Right renal cortex interstitium (tissue), 3 donors: Measurements from ENCODE around the gene GPRIN2. TPM values are rescaled to one million over a fixed set of nuclear protein-coding genes. Genes with fewer than 3 reads are reported as not detected.
"Not testable (repeated sequence)": the region's sequence is repeated elsewhere in the genome, so short reads cannot be mapped to it uniquely, and the experiment has no call there.

Experiments
- DNase-seq, 3 donors: peaks; one replicate each; pipeline ENCODE4 v3.0.0-alpha.2; 2013; ENCODE audit warnings: low read depth in 3 of 3, low spot score in 2 of 3
- polyA plus RNA-seq, 3 donors: library from polyadenylated mRNA; unstranded; fragments of 120-200 nt; gene quantifications; one replicate each; pipeline ENCODE4 v1.2.1, GENCODE V29; 2013; ENCODE audit not compliant: insufficient read length in 3 of 3

The GPRIN2 gene
- polyA plus RNA-seq, 3 donors = 2.6 to 3.3 (median 3.2) TPM

GRCh38 chr10:46523119-46523961, 33.1 kb downstream of the GPRIN2 start:
- DNase-seq = no peak

- DNase-seq = no peak
These were observed 34.0 kb downstream of the GPRIN2 start for GRCh38 chr10:46522295-46523118.

- DNase-seq = no peak
These were observed 35.5 kb downstream of the GPRIN2 start for GRCh38 chr10:46520941-46521340.

GRCh38 chr10:46520381-46520780, 36.1 kb downstream of the GPRIN2 start:
- DNase-seq = no peak

GRCh38 chr10:46518028-46518725, 38.3 kb downstream of the GPRIN2 start:
- DNase-seq = no peak

- no peak for DNase-seq
These were observed 38.9 kb downstream of the GPRIN2 start for GRCh38 chr10:46517541-46517940.

- DNase-seq = no peak
These were observed 39.6 kb downstream of the GPRIN2 start for GRCh38 chr10:46516660-46517416.

- DNase-seq = no peak
These were observed 40.7 kb downstream of the GPRIN2 start for GRCh38 chr10:46515793-46516192.

GRCh38 chr10:46515366-46515765, 41.1 kb downstream of the GPRIN2 start:
- DNase-seq = no peak

- no peak for DNase-seq
These were observed 41.6 kb downstream of the GPRIN2 start for GRCh38 chr10:46514899-46515298.

- DNase-seq = no peak
These were observed 42.0 kb downstream of the GPRIN2 start for GRCh38 chr10:46514431-46514861.

- DNase-seq = not testable (repeated sequence)
These were observed 43.1 kb downstream of the GPRIN2 start for GRCh38 chr10:46513333-46513732.

- not testable (repeated sequence) for DNase-seq
These were observed 43.7 kb downstream of the GPRIN2 start for GRCh38 chr10:46512725-46513124.

GRCh38 chr10:46512002-46512401, 44.5 kb downstream of the GPRIN2 start:
- DNase-seq = not testable (repeated sequence)

Other genes starting within 250 kb of the GPRIN2 start
- gene ANXA8L1, start 180.9 kb downstream of the GPRIN2 start, polyA plus RNA-seq = under 1 TPM; 0.07 to 0.15 (median 0.11) TPM
- gene NPY4R, start 90.7 kb downstream of the GPRIN2 start, polyA plus RNA-seq = not detected
- 1 to 10 TPM; 5.7 to 6.4 (median 6.3) TPM for gene SYT15, start 22.5 kb upstream of the GPRIN2 start, polyA plus RNA-seq